MM.1S (cell line): ENCODE measurements around the gene RBM45.

Source experiments
- CTCF ChIP-seq: fragments of 300-600 bp; sonication (generic); IDR thresholded peaks from 2 replicates; pipeline ENCODE4 v1.5.1; 2016; ENCODE audit warnings: antibody characterized with exemption, low read length, mixed read lengths
- EZH2 ChIP-seq: fragments of 300-600 bp; sonication (generic); optimal IDR thresholded peaks from 2 replicates; pipeline ENCODE3; 2017; ENCODE audit warnings: low read depth, mild to moderate bottlenecking, antibody characterized with exemption, low read length, mixed read lengths

DNA sequence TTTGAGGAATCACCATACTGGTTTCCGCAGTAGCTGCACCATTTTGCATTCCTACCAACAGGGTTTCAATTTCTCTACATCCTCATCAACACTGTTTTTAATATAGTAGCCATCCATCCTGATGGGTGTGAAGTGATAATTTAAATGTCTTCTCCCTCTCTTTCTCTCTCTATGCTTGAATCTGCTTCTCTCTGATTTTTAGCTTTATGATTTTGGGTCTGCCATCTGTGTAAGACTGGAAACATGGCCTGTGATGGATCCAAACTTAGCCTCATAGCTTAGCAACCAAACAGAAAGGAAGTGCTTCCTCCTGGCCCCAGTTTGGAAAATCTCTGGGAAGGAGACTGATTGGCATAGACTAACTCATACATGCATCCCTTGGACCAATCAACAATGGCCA lies 48.4 kb downstream of the RBM45 start:
- TF ChIP-seq CTCF (no peak), EZH2 (no peak)
